HepG2 (cell line): ENCODE data around the gene BMF. TPM values are rescaled to one million over a fixed set of nuclear protein-coding genes. Genes with fewer than 3 reads are reported as not detected.

Experiments used
- BORCS8-MEF2B ChIP-seq: sonication (generic); formaldehyde crosslinking; IDR thresholded peaks from 2 replicates; pipeline ENCODE4 v1.8.0; 2022; ENCODE audit warnings: mild to moderate bottlenecking, missing genetic modification reagents
- FOXP1 ChIP-seq, 2 experiments: fragments of 450-650 bp in 1 of 2; IDR thresholded peaks; 2 replicates each; pipeline ENCODE4 v1.6.1; 2017 to 2018; ENCODE audit warnings: antibody characterized with exemption in 1 of 2
- GATAD2A ChIP-seq: IDR thresholded peaks from 2 replicates; pipeline ENCODE4 v1.6.1; 2016
- HIVEP1 ChIP-seq: sonication (generic); formaldehyde crosslinking; IDR thresholded peaks from 2 replicates; pipeline ENCODE4 v1.4.0; 2020; ENCODE audit warnings: mild to moderate bottlenecking, missing genetic modification reagents
- HNRNPUL1 ChIP-seq: fragments of 200-400 bp; formaldehyde crosslinking; IDR thresholded peaks from 2 replicates; pipeline ENCODE4 v1.6.1; 2017; ENCODE audit warnings: low read depth, mild to moderate bottlenecking, low read length, moderate library complexity
- JUND ChIP-seq: sonication (generic); formaldehyde crosslinking; IDR thresholded peaks from 2 replicates; pipeline ENCODE4 v1.8.0; 2022; ENCODE audit warnings: mild to moderate bottlenecking, missing genetic modification reagents
- LCORL ChIP-seq, 2 experiments: fragments of 450-650 bp in 1 of 2; sonication (generic) in 1 of 2; formaldehyde crosslinking in 1 of 2; IDR thresholded peaks; 2 replicates each; pipeline versions ENCODE4 v1.5.0 to v1.6.1; 2017 to 2020; ENCODE audit warnings: antibody characterized with exemption in 1 of 2, missing genetic modification reagents in 1 of 2
- SIN3A ChIP-seq: IDR thresholded peaks from 2 replicates; pipeline ENCODE4 v1.6.1; 2011; ENCODE audit warnings: low read depth, mild to moderate bottlenecking, control low read depth, low read length, borderline replicate concordance
- YEATS4 ChIP-seq: sonication (generic); formaldehyde crosslinking; IDR thresholded peaks from 2 replicates; pipeline ENCODE4 v1.4.0; 2020; ENCODE audit warnings: missing genetic modification reagents, borderline replicate concordance
- ZBTB7A ChIP-seq: sonication (generic); formaldehyde crosslinking; IDR thresholded peaks from 2 replicates; pipeline ENCODE4 v1.8.0; 2022; ENCODE audit warnings: mild to moderate bottlenecking, missing genetic modification reagents
- ZNF251 ChIP-seq: sonication (generic); formaldehyde crosslinking; IDR thresholded peaks from 2 replicates; pipeline ENCODE4 v1.9.0; 2021; ENCODE audit warnings: mild to moderate bottlenecking, missing genetic modification reagents
- ZNF841 ChIP-seq: sonication (generic); formaldehyde crosslinking; IDR thresholded peaks from 2 replicates; pipeline ENCODE4 v1.8.1; 2023; ENCODE audit warnings: missing genetic modification reagents, borderline replicate concordance
- polyA plus RNA-seq, 8 experiments: library from polyadenylated mRNA; depleted of rRNA in 3 of 8; stranded (reverse) in 7 of 8; unstranded in 1 of 8; fragments of >200 nt; fragmentation: Illumina TruSeq in 4 of 8; extraction: Trizol in 4 of 8; gene quantifications; 2 replicates each; pipeline versions ENCODE4 v1.2.1 to v1.2.3, GENCODE V29; 2011 to 2016; ENCODE audit warnings: low read depth in 4 of 8, missing spikeins in 1 of 8, mixed read lengths in 1 of 8; ENCODE audit not compliant: insufficient read depth in 1 of 8
- total RNA-seq, 5 experiments: library from RNA; depleted of rRNA; stranded (reverse); fragments of >200 nt; fragmentation: Illumina TruSeq; extraction: Trizol; gene quantifications; 2 replicates each; pipeline ENCODE4 v1.2.3, GENCODE V29; 2016; ENCODE audit warnings: low read depth in 1 of 5
- TF ChIP-seq, protein P1 (sequence below): IDR thresholded peaks from 2 replicates; pipeline ENCODE4 v1.6.1; 2016; ENCODE audit warnings: low read depth, borderline replicate concordance
- TF ChIP-seq, protein P2 (sequence below): sonication (generic); formaldehyde crosslinking; conservative IDR thresholded peaks from 2 replicates; pipeline ENCODE4 v1.4.0; 2020; ENCODE audit warnings: missing genetic modification reagents
- TF ChIP-seq, protein P3 (sequence below): IDR thresholded peaks from 2 replicates; pipeline ENCODE4 v1.6.1; 2012; ENCODE audit warnings: low read length, improper control_type of control experiment
- TF ChIP-seq, protein P4 (sequence below): IDR thresholded peaks from 2 replicates; pipeline ENCODE4 v1.6.1; 2016; ENCODE audit warnings: low read depth
- TF ChIP-seq, protein P5 (sequence below): sonication (generic); formaldehyde crosslinking; IDR thresholded peaks from 2 replicates; pipeline ENCODE4 v1.5.1; 2020; ENCODE audit warnings: missing genetic modification reagents, mild to moderate bottlenecking, borderline replicate concordance
- TF ChIP-seq, protein P6 (sequence below): IDR thresholded peaks from 2 replicates; pipeline ENCODE4 v1.6.1; 2016; ENCODE audit warnings: missing compliant biosample characterization, missing genetic modification reagents, borderline replicate concordance

Gene BMF
- total and polyA plus RNA-seq, 2 of the 13 experiments (the other 11 are each of a cell fraction or from before 2014, with no cell fraction given) = 8.7 to 15.9 TPM

DNA sequence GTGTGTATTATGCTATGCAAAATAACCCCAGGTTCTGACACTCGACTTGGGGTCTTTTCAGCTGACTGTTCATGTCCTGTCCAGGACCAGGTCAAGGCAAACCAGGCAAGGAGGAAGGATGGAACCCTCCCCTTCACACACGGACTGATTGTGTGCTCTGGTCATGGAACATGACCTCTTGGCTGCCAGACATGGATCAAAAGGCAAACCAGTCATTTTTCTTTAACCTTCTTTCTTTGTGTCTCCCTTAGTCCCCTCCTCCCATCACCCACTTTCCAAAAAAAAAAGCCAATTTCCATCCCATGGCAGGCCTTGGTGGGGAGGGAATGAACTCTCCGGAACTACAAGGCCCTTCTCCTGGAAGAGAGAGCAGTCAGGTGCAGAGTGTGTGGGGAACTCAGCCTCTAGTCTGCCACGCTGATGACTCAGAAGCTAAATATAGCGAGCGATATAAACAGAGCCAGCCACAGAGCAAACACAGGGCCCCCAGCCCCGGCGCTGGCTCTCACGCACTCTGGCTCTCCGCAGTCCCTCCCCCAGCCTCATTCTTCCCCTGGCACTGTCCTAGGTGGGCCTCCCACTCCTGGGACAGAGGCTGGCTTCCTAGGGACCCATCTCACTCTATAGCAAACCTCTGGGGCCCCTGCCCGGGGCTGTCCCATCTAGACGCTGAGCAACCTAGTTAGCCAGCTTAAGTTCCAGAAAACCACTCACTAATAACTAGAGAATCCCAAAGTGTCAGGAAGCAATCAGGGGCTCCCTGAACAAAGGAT lies 10.0 kb downstream of the BMF start (continued):
- TF ChIP-seq, protein P1, sequence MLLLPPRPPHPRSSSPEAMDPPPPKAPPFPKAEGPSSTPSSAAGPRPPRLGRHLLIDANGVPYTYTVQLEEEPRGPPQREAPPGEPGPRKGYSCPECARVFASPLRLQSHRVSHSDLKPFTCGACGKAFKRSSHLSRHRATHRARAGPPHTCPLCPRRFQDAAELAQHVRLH = peak; percentile 93; the same call in 1 of the 2 replicates
- TF ChIP-seq GATAD2A (peak; percentile 97), HIVEP1 (peak; percentile 89; the same call in 1 of the 2 replicates), BORCS8-MEF2B (CRISPR knock-in tag) (peak; percentile 37; the same call in 1 of the 2 replicates), ZNF251 (no peak), FOXP1 (IDR thresholded peaks at IDR 0.05) (no peak), FOXP1 (CRISPR knock-in tag; IDR thresholded peaks at IDR 0.05) (peak; percentile 89), ZNF841 (CRISPR knock-in tag) (no peak), YEATS4 (CRISPR knock-in tag) (0 out of 2 replicates have a peak, but pooled peaks have one; percentile 45), LCORL (IDR thresholded peaks at IDR 0.05) (peak; percentile 69; the same call in 1 of the 2 replicates), LCORL (CRISPR knock-in tag; IDR thresholded peaks at IDR 0.05) (peak; percentile 94), JUND (CRISPR knock-in tag) (peak; percentile 98), ZBTB7A (CRISPR knock-in tag) (peak; percentile 52; the same call in 1 of the 2 replicates), HNRNPUL1 (no peak), SIN3A (peak; percentile 67; the same call in 1 of the 2 replicates)
- TF ChIP-seq, protein P2, sequence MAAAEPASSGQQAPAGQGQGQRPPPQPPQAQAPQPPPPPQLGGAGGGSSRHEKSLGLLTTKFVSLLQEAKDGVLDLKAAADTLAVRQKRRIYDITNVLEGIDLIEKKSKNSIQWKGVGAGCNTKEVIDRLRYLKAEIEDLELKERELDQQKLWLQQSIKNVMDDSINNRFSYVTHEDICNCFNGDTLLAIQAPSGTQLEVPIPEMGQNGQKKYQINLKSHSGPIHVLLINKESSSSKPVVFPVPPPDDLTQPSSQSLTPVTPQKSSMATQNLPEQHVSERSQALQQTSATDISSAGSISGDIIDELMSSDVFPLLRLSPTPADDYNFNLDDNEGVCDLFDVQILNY (CRISPR knock-in tag) = no peak
- TF ChIP-seq, protein P3, sequence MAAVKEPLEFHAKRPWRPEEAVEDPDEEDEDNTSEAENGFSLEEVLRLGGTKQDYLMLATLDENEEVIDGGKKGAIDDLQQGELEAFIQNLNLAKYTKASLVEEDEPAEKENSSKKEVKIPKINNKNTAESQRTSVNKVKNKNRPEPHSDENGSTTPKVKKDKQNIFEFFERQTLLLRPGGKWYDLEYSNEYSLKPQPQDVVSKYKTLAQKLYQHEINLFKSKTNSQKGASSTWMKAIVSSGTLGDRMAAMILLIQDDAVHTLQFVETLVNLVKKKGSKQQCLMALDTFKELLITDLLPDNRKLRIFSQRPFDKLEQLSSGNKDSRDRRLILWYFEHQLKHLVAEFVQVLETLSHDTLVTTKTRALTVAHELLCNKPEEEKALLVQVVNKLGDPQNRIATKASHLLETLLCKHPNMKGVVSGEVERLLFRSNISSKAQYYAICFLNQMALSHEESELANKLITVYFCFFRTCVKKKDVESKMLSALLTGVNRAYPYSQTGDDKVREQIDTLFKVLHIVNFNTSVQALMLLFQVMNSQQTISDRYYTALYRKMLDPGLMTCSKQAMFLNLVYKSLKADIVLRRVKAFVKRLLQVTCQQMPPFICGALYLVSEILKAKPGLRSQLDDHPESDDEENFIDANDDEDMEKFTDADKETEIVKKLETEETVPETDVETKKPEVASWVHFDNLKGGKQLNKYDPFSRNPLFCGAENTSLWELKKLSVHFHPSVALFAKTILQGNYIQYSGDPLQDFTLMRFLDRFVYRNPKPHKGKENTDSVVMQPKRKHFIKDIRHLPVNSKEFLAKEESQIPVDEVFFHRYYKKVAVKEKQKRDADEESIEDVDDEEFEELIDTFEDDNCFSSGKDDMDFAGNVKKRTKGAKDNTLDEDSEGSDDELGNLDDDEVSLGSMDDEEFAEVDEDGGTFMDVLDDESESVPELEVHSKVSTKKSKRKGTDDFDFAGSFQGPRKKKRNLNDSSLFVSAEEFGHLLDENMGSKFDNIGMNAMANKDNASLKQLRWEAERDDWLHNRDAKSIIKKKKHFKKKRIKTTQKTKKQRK = no peak
- TF ChIP-seq, protein P4, sequence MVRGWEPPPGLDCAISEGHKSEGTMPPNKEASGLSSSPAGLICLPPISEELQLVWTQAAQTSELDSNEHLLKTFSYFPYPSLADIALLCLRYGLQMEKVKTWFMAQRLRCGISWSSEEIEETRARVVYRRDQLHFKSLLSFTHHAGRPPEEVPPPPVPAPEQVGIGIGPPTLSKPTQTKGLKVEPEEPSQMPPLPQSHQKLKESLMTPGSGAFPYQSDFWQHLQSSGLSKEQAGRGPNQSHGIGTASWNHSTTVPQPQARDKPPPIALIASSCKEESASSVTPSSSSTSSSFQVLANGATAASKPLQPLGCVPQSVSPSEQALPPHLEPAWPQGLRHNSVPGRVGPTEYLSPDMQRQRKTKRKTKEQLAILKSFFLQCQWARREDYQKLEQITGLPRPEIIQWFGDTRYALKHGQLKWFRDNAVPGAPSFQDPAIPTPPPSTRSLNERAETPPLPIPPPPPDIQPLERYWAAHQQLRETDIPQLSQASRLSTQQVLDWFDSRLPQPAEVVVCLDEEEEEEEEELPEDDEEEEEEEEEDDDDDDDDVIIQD (CRISPR knock-in tag) = peak; percentile 74
- TF ChIP-seq, protein P5, sequence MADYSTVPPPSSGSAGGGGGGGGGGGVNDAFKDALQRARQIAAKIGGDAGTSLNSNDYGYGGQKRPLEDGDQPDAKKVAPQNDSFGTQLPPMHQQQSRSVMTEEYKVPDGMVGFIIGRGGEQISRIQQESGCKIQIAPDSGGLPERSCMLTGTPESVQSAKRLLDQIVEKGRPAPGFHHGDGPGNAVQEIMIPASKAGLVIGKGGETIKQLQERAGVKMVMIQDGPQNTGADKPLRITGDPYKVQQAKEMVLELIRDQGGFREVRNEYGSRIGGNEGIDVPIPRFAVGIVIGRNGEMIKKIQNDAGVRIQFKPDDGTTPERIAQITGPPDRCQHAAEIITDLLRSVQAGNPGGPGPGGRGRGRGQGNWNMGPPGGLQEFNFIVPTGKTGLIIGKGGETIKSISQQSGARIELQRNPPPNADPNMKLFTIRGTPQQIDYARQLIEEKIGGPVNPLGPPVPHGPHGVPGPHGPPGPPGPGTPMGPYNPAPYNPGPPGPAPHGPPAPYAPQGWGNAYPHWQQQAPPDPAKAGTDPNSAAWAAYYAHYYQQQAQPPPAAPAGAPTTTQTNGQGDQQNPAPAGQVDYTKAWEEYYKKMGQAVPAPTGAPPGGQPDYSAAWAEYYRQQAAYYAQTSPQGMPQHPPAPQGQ (CRISPR knock-in tag) = 0 out of 2 replicates have a peak, but pooled peaks have one; percentile 55
- TF ChIP-seq, protein P6, sequence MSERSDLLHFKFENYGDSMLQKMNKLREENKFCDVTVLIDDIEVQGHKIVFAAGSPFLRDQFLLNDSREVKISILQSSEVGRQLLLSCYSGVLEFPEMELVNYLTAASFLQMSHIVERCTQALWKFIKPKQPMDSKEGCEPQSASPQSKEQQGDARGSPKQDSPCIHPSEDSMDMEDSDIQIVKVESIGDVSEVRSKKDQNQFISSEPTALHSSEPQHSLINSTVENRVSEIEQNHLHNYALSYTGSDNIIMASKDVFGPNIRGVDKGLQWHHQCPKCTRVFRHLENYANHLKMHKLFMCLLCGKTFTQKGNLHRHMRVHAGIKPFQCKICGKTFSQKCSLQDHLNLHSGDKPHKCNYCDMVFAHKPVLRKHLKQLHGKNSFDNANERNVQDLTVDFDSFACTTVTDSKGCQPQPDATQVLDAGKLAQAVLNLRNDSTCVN (CRISPR knock-in tag) = 0 out of 2 replicates have a peak, but pooled peaks have one; percentile 48
